Common myeloid progenitor, CD34-positive (primary cell): ENCODE measurements around the gene MTAP.

ENCODE experiments used
- CTCF ChIA-PET: fragments of 350-600 bp; sonication (Branson Sonifier 250); formaldehyde crosslinking; loops from one replicate; lab custom pipeline; 2021; ENCODE audit warnings: antibody characterized with exemption; lab: Charles Lee
- POLR2A ChIA-PET: fragments of 350-600 bp; sonication (Branson Sonifier 250); formaldehyde crosslinking; loops from one replicate; lab custom pipeline; 2021; ENCODE audit warnings: antibody characterized with exemption; lab: Charles Lee
- DNase-seq, 3 donors: peaks; one replicate each; pipeline versions ENCODE4 v3.0.0 to v3.0.0-alpha.2; 2013
- H3K27ac ChIP-seq, 2 experiments: 1 replicate in 1 of 2; 2 replicates in 1 of 2; pipeline ENCODE4 v1.7.0; 2013; ENCODE audit warnings: inconsistent platforms in 2 of 2, low read length in 2 of 2, mild to moderate bottlenecking in 2 of 2, low read depth in 1 of 2, moderate library complexity in 1 of 2; ENCODE audit not compliant: severe bottlenecking in 2 of 2, insufficient read depth in 1 of 2, poor library complexity in 1 of 2
- H3K27me3 ChIP-seq, 5 experiments: replicated peaks in 2 of 5; 1 replicate in 3 of 5; 2 replicates in 2 of 5; pipeline versions ENCODE4 v1.6.1 to v1.7.0; 2013; ENCODE audit warnings: low read length in 4 of 5, mild to moderate bottlenecking in 2 of 5, moderate library complexity in 2 of 5, inconsistent platforms in 1 of 5; ENCODE audit not compliant: insufficient read depth in 5 of 5, control insufficient read depth in 4 of 5
- H3K36me3 ChIP-seq, 4 experiments: 1 replicate in 2 of 4; 2 replicates in 2 of 4; pipeline versions ENCODE4 v1.6.1 to v1.7.0; 2013; ENCODE audit warnings: low read length in 3 of 4, control low read depth in 1 of 4, mild to moderate bottlenecking in 1 of 4; ENCODE audit not compliant: control insufficient read depth in 4 of 4, insufficient read depth in 4 of 4
- H3K4me1 ChIP-seq, 4 experiments: 1 replicate in 3 of 4; 2 replicates in 1 of 4; pipeline versions ENCODE4 v1.6.1 to v1.7.1; 2013; ENCODE audit warnings: low read length in 3 of 4, mild to moderate bottlenecking in 3 of 4, control low read depth in 1 of 4, inconsistent platforms in 1 of 4, moderate library complexity in 1 of 4; ENCODE audit not compliant: control insufficient read depth in 4 of 4, insufficient read depth in 4 of 4; ENCODE audit errors: control extremely low read depth in 1 of 4
- H3K4me3 ChIP-seq, 7 experiments: 1 replicate in 4 of 7; 2 replicates in 3 of 7; pipeline versions ENCODE4 v1.5.1 to v1.7.0; 2013; ENCODE audit warnings: mild to moderate bottlenecking in 7 of 7, low read length in 6 of 7, moderate library complexity in 6 of 7, inconsistent platforms in 2 of 7, low read depth in 2 of 7, control low read depth in 1 of 7; ENCODE audit not compliant: insufficient read depth in 4 of 7, control insufficient read depth in 1 of 7; ENCODE audit errors: extremely low read depth in 1 of 7
- H3K9me3 ChIP-seq, 5 experiments: 1 replicate in 4 of 5; 2 replicates in 1 of 5; pipeline versions ENCODE4 v1.6.1 to v1.7.1; 2013; ENCODE audit warnings: low read length in 4 of 5, mild to moderate bottlenecking in 2 of 5, inconsistent platforms in 1 of 5, low read depth in 1 of 5, moderate library complexity in 1 of 5; ENCODE audit not compliant: control insufficient read depth in 4 of 5, insufficient read depth in 2 of 5; ENCODE audit errors: control extremely low read depth in 1 of 5
- WGBS: methylation state at CpG from one replicate; pipeline ENCODE4 v1.1.5; 2013; ENCODE audit not compliant: insufficient coverage; 5-methylcytosine and 5-hydroxymethylcytosine counted together

MTAP gene

DNA sequence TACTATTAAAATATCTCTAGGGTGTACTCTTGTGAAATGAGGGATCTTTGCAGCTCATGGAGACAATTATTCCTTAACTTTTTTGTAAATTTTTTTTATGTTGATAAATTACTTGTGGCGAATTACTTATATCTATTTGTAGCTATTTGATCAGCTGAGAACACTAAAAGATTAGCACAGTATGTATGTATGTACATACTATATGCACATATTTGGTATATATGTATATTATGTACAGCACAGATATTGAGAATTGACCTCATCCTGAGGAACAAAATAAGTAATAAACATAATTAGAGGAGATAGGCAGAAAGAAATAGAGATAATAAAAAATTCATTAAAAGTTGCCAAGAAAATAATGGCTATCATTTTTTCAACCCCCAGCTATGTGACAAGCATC is 180.0 kb downstream of the MTAP start:
- CTCF ChIA-PET: interaction anchor here (0.5 to 2.8 kb wide), 4 partner anchors 14 to 440 kb away, joined by 3 to 12 read pairs (median 6); no protein-coding TSS in a partner anchor
- no peak overlapping the region for H3K27ac ChIP-seq
- no peak for DNase-seq
- POLR2A ChIA-PET: no interaction called here
- WGBS: no CpG with 5 or more reads among the region's 1 CpG
- no peaks in the 10 kb centered on the region for H3K4me1 ChIP-seq
- no peaks in the 10 kb centered on the region for H3K36me3 ChIP-seq
- peaks cover 0 to 2% (median 0%) of the 10 kb centered on the region in 5 experiments for H3K9me3 ChIP-seq
- H3K4me3 ChIP-seq: no peak overlapping the region
- peaks cover 15 to 90% (median 51%) of the 10 kb centered on the region in 5 experiments for H3K27me3 ChIP-seq

DNA sequence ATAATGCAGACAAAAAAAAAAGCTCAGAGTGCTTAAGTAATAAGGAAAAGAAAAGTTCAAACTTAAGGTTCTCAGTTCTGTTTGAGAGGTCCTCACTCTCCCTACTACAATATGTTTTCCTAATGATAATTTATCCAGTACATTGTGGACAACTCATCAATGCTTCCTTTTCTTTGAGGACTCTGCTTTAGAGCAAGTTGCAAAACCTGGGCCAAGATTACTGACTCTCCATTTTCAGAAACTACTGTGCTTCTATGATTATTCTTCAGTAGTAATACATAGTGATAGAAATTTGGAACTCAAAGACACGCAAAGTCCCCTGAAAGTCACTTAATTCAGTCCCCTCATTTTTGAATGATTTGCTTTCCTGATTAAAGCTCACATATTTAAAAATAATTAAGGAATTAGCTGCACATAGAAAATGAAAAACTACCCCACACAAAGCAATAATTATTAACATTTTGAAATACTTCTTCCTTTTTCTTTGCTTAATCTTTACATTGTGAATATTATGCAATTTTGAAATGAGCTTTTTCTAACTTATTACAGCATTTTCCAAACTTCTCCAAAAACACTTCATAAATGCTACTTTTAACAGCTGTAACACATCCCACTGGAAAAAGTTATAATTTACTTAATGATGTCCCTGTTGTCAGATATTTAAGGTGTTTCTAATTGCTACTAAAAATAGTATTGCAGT is 180.6 kb downstream of the MTAP start:
- Histone ChIP-seq H3K27me3 (peaks cover 15 to 91% (median 49%) of the 10 kb centered on the region in 5 experiments), H3K36me3 (no peaks in the 10 kb centered on the region), H3K4me1 (no peaks in the 10 kb centered on the region), H3K4me3 (no peak overlapping the region), H3K9me3 (peaks cover 0 to 2% (median 0%) of the 10 kb centered on the region in 5 experiments), H3K27ac (no peak overlapping the region)
- whole genome bisulfite sequencing: no CpG with 5 or more reads among the region's 1 CpG
- POLR2A ChIA-PET: no interaction called here
- DNase-seq: no peak
- CTCF ChIA-PET: interaction anchor here (0.5 to 2.8 kb wide), 4 partner anchors 9 to 447 kb away, joined by 3 to 12 read pairs (median 6); no protein-coding TSS in a partner anchor

DNA sequence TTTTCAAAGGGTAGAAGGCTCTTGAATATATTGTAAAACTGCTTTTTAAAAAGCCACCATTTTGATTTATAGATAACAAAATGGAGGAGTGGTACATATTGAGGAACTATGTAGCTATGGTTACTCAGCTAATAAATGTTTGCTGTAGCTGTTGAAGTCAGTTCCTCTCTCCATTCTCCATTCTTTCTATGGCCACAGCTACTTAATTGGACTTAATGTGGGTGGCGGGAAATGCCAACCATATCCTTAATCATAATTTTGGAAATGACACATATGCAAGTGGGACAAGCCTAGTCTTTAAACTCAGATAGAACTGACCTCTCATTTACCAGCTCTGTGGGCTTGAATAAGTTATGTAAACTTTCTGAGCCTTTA is 181.1 kb downstream of the MTAP start:
- WGBS: no CpG with 5 or more reads among the region's 1 CpG
- Histone ChIP-seq H3K27ac (no peak overlapping the region), H3K36me3 (no peaks in the 10 kb centered on the region), H3K4me3 (no peak overlapping the region), H3K4me1 (no peaks in the 10 kb centered on the region), H3K27me3 (peaks cover 15 to 90% (median 52%) of the 10 kb centered on the region in 5 experiments), H3K9me3 (peaks cover 0 to 2% (median 0%) of the 10 kb centered on the region in 5 experiments)
- ChIA-PET POLR2A (no interaction called here), CTCF (interaction anchor here (1.3 to 2.8 kb wide), 3 partner anchors 10 to 24 kb away, joined by 5 to 12 read pairs (median 8); no protein-coding TSS in a partner anchor)
- DNase-seq: peak in 1 of 3 donors; percentile 24

DNA sequence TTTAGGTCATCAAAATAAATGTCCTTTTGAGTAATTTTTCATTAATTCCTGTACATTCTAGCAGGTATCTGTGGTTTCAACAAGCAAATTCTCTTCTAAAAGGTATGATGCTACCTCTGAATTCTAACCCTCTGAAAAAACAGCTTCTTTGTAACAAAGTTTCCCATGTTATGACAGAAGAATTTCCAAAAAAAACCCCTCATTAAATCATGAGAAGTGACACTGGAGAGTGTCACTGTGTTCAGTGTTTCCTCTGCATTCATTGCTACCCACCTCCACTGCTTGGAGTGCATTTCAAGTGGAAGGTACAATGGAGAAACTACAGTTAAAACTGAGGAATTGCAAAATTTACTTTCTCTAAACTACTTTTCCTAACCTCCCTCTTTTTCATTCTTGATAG is 181.7 kb downstream of the MTAP start:
- POLR2A ChIA-PET: no interaction called here
- no peak for DNase-seq
- Histone ChIP-seq H3K27me3 (peaks cover 12 to 90% (median 53%) of the 10 kb centered on the region in 5 experiments), H3K9me3 (peaks cover 0 to 2% (median 1%) of the 10 kb centered on the region in 5 experiments), H3K4me3 (no peak overlapping the region), H3K27ac (no peak overlapping the region), H3K4me1 (no peaks in the 10 kb centered on the region), H3K36me3 (no peaks in the 10 kb centered on the region)
- CTCF ChIA-PET: interaction anchor here (1.3 to 2.8 kb wide), 3 partner anchors 10 to 24 kb away, joined by 5 to 12 read pairs (median 8); no protein-coding TSS in a partner anchor

DNA sequence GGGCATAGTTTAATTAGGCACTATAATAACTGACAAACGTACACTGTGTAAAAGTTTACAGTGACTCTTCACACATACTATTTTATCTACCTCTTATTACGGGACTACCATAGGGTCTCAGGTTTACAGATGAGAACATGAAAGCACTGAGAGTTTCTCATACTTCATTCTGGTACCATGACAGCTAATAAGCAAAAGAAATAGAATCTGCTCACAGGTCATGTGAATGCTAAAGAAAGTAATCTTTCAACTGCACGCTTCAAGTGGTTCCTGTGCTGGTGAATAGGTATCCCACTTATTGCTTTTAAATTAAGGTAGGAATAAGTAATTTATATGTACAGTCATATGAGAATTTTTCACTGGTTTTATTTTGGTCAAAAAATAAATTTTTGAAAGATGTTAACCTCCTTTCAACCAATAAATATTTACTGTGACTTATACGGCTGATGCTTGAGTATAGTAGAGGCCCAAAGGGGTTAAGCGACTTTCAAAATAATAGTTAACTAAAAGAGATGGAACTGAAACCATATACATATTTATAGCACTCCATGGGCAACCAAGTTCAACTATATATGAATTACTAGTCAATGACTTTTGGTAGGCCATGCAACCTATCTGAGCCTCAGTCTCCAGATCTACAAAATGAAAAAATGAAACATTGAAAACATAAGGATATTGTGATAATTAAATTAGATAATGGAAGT is 183.7 kb downstream of the MTAP start:
- Histone ChIP-seq H3K36me3 (no peaks in the 10 kb centered on the region), H3K9me3 (peaks cover 1 to 8% (median 6%) of the 10 kb centered on the region in 5 experiments), H3K4me3 (no peak overlapping the region), H3K27ac (no peak overlapping the region), H3K27me3 (peaks cover 14 to 95% (median 55%) of the 10 kb centered on the region in 5 experiments), H3K4me1 (no peaks in the 10 kb centered on the region)
- ChIA-PET CTCF (interaction anchor here (0.6 to 1.4 kb wide), 4 partner anchors 9 to 40 kb away, joined by 3 to 4 read pairs (median 3); no protein-coding TSS in a partner anchor), POLR2A (no interaction called here)
- no CpG with 5 or more reads among the region's 5 CpGs for WGBS
- no peak for DNase-seq
